SU-DHL-6 (cell line): ENCODE results near the gene HIVEP3.

Source experiments
- EZH2phosphoT487 ChIP-seq: fragments of 200-600 bp; sonication (generic), shearing (Covaris generic); conservative IDR thresholded peaks from 2 replicates; pipeline ENCODE4 v1.6.1; 2018; ENCODE audit warnings: mild to moderate bottlenecking, antibody characterized with exemption, low read length, moderate library complexity, mixed read lengths
- TF ChIP-seq, protein P1 (sequence below): fragments of 200-600 bp; sonication (generic); IDR thresholded peaks from one replicate; pipeline ENCODE4 v1.5.1; 2017; ENCODE audit warnings: antibody characterized with exemption, mild to moderate bottlenecking, low read length, moderate library complexity; ENCODE audit not compliant: insufficient read depth, poor library complexity, severe bottlenecking

DNA sequence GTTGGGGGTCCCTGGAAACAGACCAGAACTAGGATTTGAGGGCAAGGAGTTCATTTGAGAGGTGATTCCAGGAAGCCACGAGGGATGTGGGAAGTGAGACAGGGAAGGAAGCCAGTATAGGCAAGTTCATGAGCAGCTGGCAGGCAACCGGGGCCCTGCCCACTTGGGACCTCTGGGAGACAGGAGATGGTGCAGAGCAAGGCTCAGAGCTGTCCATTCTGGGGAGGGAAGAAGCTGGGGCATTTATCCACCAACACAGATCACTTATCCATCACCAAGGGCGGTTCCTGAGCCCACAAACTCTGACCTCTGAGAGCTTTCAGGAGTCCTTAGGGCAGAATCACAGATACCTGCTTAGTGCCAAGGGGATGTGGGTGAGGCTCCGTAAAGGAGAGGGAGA, 451.0 kb downstream of the HIVEP3 start:
- TF ChIP-seq, protein P1, sequence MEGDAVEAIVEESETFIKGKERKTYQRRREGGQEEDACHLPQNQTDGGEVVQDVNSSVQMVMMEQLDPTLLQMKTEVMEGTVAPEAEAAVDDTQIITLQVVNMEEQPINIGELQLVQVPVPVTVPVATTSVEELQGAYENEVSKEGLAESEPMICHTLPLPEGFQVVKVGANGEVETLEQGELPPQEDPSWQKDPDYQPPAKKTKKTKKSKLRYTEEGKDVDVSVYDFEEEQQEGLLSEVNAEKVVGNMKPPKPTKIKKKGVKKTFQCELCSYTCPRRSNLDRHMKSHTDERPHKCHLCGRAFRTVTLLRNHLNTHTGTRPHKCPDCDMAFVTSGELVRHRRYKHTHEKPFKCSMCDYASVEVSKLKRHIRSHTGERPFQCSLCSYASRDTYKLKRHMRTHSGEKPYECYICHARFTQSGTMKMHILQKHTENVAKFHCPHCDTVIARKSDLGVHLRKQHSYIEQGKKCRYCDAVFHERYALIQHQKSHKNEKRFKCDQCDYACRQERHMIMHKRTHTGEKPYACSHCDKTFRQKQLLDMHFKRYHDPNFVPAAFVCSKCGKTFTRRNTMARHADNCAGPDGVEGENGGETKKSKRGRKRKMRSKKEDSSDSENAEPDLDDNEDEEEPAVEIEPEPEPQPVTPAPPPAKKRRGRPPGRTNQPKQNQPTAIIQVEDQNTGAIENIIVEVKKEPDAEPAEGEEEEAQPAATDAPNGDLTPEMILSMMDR = no peak
- no peak for TF ChIP-seq EZH2phosphoT487
